SK-N-SH (cell line): ENCODE data around the gene H2AZ1. TPM values are rescaled to one million over a fixed set of nuclear protein-coding genes. Genes with fewer than 3 reads are reported as not detected.

Source experiments
- CTCF ChIA-PET: fragments of 300-600, 350-600 bp; formaldehyde crosslinking; extraction: SDS; loops from one replicate; lab custom pipeline; 2021; lab: Yijun Ruan, JAX
- POLR2A ChIA-PET: fragments of 350-600 bp; sonication (Branson Sonifier 250); formaldehyde crosslinking; extraction: SDS; loops from one replicate; lab custom pipeline; 2020; ENCODE audit warnings: antibody characterized with exemption, inconsistent platforms; lab: Yijun Ruan, JAX
- DNase-seq: peaks from one replicate; pipeline ENCODE4 v3.0.0; 2012
- H2AFZ ChIP-seq: fragments of 200-600 bp; sonication (generic); 2 replicates; pipeline ENCODE4 v1.8.1; 2016; ENCODE audit warnings: antibody characterized with exemption, mild to moderate bottlenecking, low read depth
- H3F3A ChIP-seq: fragments of 200-600 bp; sonication (generic); replicated peaks from 2 replicates; pipeline ENCODE3; 2016; ENCODE audit warnings: antibody characterized with exemption, mild to moderate bottlenecking; ENCODE audit not compliant: insufficient read depth
- H3K27ac ChIP-seq, 2 experiments: fragments of 200-500 bp in 1 of 2; fragments of 200-600 bp in 1 of 2; sonication (Bioruptor generic) in 1 of 2; sonication (generic), shearing (Covaris generic) in 1 of 2; 2 replicates each; pipeline versions ENCODE4 v1.5.1 to v1.6.1; 2014 to 2016; ENCODE audit warnings: low read depth in 2 of 2, inconsistent platforms in 1 of 2, low read length in 1 of 2, mild to moderate bottlenecking in 1 of 2, mixed read lengths in 1 of 2
- H3K27me3 ChIP-seq: fragments of 200-600 bp; sonication (generic), shearing (Covaris generic); 2 replicates; pipeline ENCODE4 v1.6.1; 2016; ENCODE audit warnings: mixed run types; ENCODE audit not compliant: insufficient read depth
- H3K36me3 ChIP-seq, 2 experiments: fragments of 200-500 bp in 1 of 2; fragments of 200-600 bp in 1 of 2; sonication (Bioruptor generic) in 1 of 2; sonication (generic) in 1 of 2; replicated peaks in 1 of 2; 2 replicates each; pipeline versions ENCODE3 to v1.5.1; 2014 to 2016; ENCODE audit warnings: low read length in 1 of 2, mild to moderate bottlenecking in 1 of 2; ENCODE audit not compliant: insufficient read depth in 2 of 2, control insufficient read depth in 1 of 2
- H3K4me1 ChIP-seq, 2 experiments: fragments of 200-500 bp in 1 of 2; fragments of 200-600 bp in 1 of 2; sonication (Bioruptor generic) in 1 of 2; sonication (generic), shearing (Covaris generic) in 1 of 2; 2 replicates each; pipeline versions ENCODE4 v1.5.1 to v1.6.1; 2014 to 2016; ENCODE audit warnings: low read depth in 1 of 2, low read length in 1 of 2, mixed run types in 1 of 2; ENCODE audit not compliant: insufficient read depth in 2 of 2, control insufficient read depth in 1 of 2
- H3K4me2 ChIP-seq: fragments of 200-600 bp; sonication (generic), shearing (Covaris generic); 2 replicates; pipeline ENCODE4 v1.6.1; 2017; ENCODE audit warnings: mixed run types
- H3K4me3 ChIP-seq, 2 experiments: fragments of 200-500 bp in 1 of 2; fragments of 200-600 bp in 1 of 2; sonication (Bioruptor generic) in 1 of 2; sonication (generic), shearing (Covaris generic) in 1 of 2; 2 replicates each; pipeline versions ENCODE4 v1.5.1 to v1.8.1; 2014 to 2016; ENCODE audit warnings: low read depth in 2 of 2, inconsistent platforms in 1 of 2, low read length in 1 of 2, mild to moderate bottlenecking in 1 of 2, mixed read lengths in 1 of 2, moderate library complexity in 1 of 2
- H3K79me2 ChIP-seq: fragments of 200-600 bp; sonication (generic); 2 replicates; pipeline ENCODE4 v1.8.1; 2017; ENCODE audit warnings: mild to moderate bottlenecking; ENCODE audit not compliant: insufficient read depth
- H3K9ac ChIP-seq: fragments of 200-600 bp; sonication (generic); 2 replicates; pipeline ENCODE4 v1.6.1; 2017; ENCODE audit warnings: mixed run types
- H3K9me2 ChIP-seq: fragments of 200-600 bp; sonication (generic); 2 replicates; pipeline ENCODE4 v1.6.1; 2017; ENCODE audit warnings: mixed run types
- H3K9me3 ChIP-seq: fragments of 200-600 bp; sonication (generic); 2 replicates; pipeline ENCODE4 v1.6.1; 2017; ENCODE audit warnings: mixed run types, mild to moderate bottlenecking, moderate library complexity
- H4K20me1 ChIP-seq: fragments of 200-600 bp; sonication (generic); 2 replicates; pipeline ENCODE4 v1.6.1; 2017; ENCODE audit warnings: mild to moderate bottlenecking, mixed run types; ENCODE audit not compliant: insufficient read depth
- CTCF ChIP-seq: fragments of 200-600 bp; sonication (generic); IDR thresholded peaks from 2 replicates; pipeline ENCODE4 v1.6.1; 2017; ENCODE audit warnings: antibody characterized with exemption, mild to moderate bottlenecking, moderate library complexity
- EP300 ChIP-seq, 2 experiments: IDR thresholded peaks; 2 replicates each; pipeline versions ENCODE4 v1.4.0 to v1.6.1; 2012; ENCODE audit warnings: borderline replicate concordance in 1 of 2, low read depth in 1 of 2, low read length in 1 of 2
- MAX ChIP-seq: IDR thresholded peaks from 2 replicates; pipeline ENCODE4 v1.4.0; 2012; ENCODE audit warnings: low read depth
- MXI1 ChIP-seq: IDR thresholded peaks from 2 replicates; pipeline ENCODE4 v1.6.1; 2012; ENCODE audit warnings: mild to moderate bottlenecking, low read depth, low read length, improper control_type of control experiment
- PBX3 ChIP-seq: IDR thresholded peaks from 2 replicates; pipeline ENCODE4; 2012
- RCOR1 ChIP-seq: fragments of 150-350 bp; IDR thresholded peaks from 2 replicates; pipeline ENCODE4 v1.6.1; 2017; ENCODE audit warnings: antibody characterized with exemption, low read length
- REST ChIP-seq: IDR thresholded peaks from 2 replicates; pipeline ENCODE4 v1.6.1; 2012; ENCODE audit warnings: mild to moderate bottlenecking, low read depth, low read length, moderate library complexity
- RXRA ChIP-seq: IDR thresholded peaks from 2 replicates; pipeline ENCODE4 v1.4.0; 2012; ENCODE audit warnings: low read depth, mild to moderate bottlenecking, borderline replicate concordance
- SMC3 ChIP-seq: IDR thresholded peaks from 2 replicates; pipeline ENCODE4 v1.6.1; 2012; ENCODE audit warnings: low read depth, low read length, improper control_type of control experiment
- TCF12 ChIP-seq: IDR thresholded peaks from 2 replicates; pipeline ENCODE4 v1.4.0; 2012
- TEAD4 ChIP-seq: IDR thresholded peaks from 2 replicates; pipeline ENCODE4 v1.4.0; 2012; ENCODE audit warnings: mild to moderate bottlenecking, borderline replicate concordance; ENCODE audit not compliant: insufficient read depth
- USF1 ChIP-seq: IDR thresholded peaks from 2 replicates; pipeline ENCODE4 v1.4.0; 2012; ENCODE audit warnings: low read depth, borderline replicate concordance
- USF2 ChIP-seq: fragments of 150-350 bp; IDR thresholded peaks from 2 replicates; pipeline ENCODE4 v1.6.1; 2017; ENCODE audit warnings: antibody characterized with exemption, low read length, low read depth, borderline replicate concordance
- YY1 ChIP-seq: IDR thresholded peaks from 2 replicates; pipeline ENCODE4 v1.4.0; 2012; ENCODE audit warnings: low read depth, mild to moderate bottlenecking
- polyA plus RNA-seq, 3 experiments: library from polyadenylated mRNA; depleted of rRNA; stranded (reverse); fragments of >200 nt; gene quantifications; 2 replicates each; pipeline ENCODE4 v1.2.3, GENCODE V29; 2012

Gene H2AZ1
- polyA plus RNA-seq, 1 of the 3 experiments (the other 2 are of a cell fraction), result 408 TPM

- H3K9me3 ChIP-seq, result no peaks in the 10 kb centered on the region
- H3K9ac ChIP-seq, result no peak overlapping the region
- no peak for TF ChIP-seq MXI1
- no peak for TF ChIP-seq CTCF
- TF ChIP-seq RXRA, result no peak
- no peak for TF ChIP-seq PBX3
- no peak for TF ChIP-seq REST
- TF ChIP-seq USF1, result no peak
- TF ChIP-seq MAX, result no peak
- TF ChIP-seq YY1, result no peak
- no peak for TF ChIP-seq TEAD4
- TF ChIP-seq USF2, result no peak
- TF ChIP-seq TCF12, result no peak
- no peak for TF ChIP-seq EP300 (IDR thresholded peaks at IDR 0.05; ENCODE audit: borderline replicate concordance in 1 of 2, low read depth in 1 of 2, low read length in 1 of 2)
- TF ChIP-seq SMC3, result no peak
- no peak for TF ChIP-seq RCOR1
- no peaks in the 10 kb centered on the region for H3F3A ChIP-seq
- no peak overlapping the region for H2AFZ ChIP-seq
- H3K36me3 ChIP-seq, result no peaks in the 10 kb centered on the region
- ChIA-PET POLR2A (no interaction called here), CTCF (interaction anchor here (3.0 kb wide), 1 partner anchor 11 kb away, joined by 24 read pairs; no protein-coding TSS in a partner anchor)
- no peak overlapping the region for H3K27ac ChIP-seq
- no peaks in the 10 kb centered on the region for H3K27me3 ChIP-seq
- H4K20me1 ChIP-seq, result no peaks in the 10 kb centered on the region
- DNase-seq, result no peak
- H3K4me2 ChIP-seq, result no peak overlapping the region
- H3K9me2 ChIP-seq, result no peaks in the 10 kb centered on the region
- H3K4me3 ChIP-seq, result no peak overlapping the region
- no peaks in the 10 kb centered on the region for H3K4me1 ChIP-seq
- no peaks in the 10 kb centered on the region for H3K79me2 ChIP-seq
These were observed 37.6 kb upstream of the H2AZ1 start for GRCh38 chr4:99987681-99988080.
